Spleen (tissue), 11 donors: ENCODE measurements around the gene FLOT2. TPM values are rescaled to one million over a fixed set of nuclear protein-coding genes. Genes with fewer than 3 reads are reported as not detected.

Experiments
- DNase-seq: peaks from one replicate; pipeline ENCODE4 v3.0.0-alpha.2; 2020
- H3K27ac ChIP-seq, 8 donors: fragments of 200-600 bp; sonication (generic) in 7 of 8; 1 replicate in 4 of 8; 2 replicates in 4 of 8; pipeline versions ENCODE4 v1.5.0 to v1.8.0; 2016 to 2021; ENCODE audit warnings: inconsistent platforms in 4 of 8, mild to moderate bottlenecking in 4 of 8, moderate library complexity in 1 of 8
- H3K27me3 ChIP-seq, 7 donors: fragments of 200-600 bp; sonication (generic) in 6 of 7; replicated peaks in 1 of 7; 1 replicate in 4 of 7; 2 replicates in 3 of 7; pipeline versions ENCODE4 v1.5.0 to v1.8.0; 2016 to 2021; ENCODE audit warnings: inconsistent platforms in 3 of 7, mild to moderate bottlenecking in 1 of 7
- H3K36me3 ChIP-seq, 6 donors: fragments of 200-600 bp; sonication (generic) in 5 of 6; 1 replicate in 4 of 6; 2 replicates in 2 of 6; pipeline versions ENCODE4 v1.5.0 to v1.8.0; 2016 to 2021; ENCODE audit warnings: inconsistent platforms in 2 of 6
- H3K4me1 ChIP-seq, 6 donors: fragments of 200-600 bp; sonication (generic) in 5 of 6; 1 replicate in 3 of 6; 2 replicates in 3 of 6; pipeline versions ENCODE4 v1.5.0 to v1.8.0; 2016 to 2021; ENCODE audit warnings: inconsistent platforms in 3 of 6
- H3K4me3 ChIP-seq, 8 donors: fragments of 200-600 bp; sonication (generic) in 7 of 8; 1 replicate in 4 of 8; 2 replicates in 4 of 8; pipeline versions ENCODE4 v1.5.0 to v1.8.0; 2016 to 2021; ENCODE audit warnings: inconsistent platforms in 4 of 8, mild to moderate bottlenecking in 4 of 8, moderate library complexity in 2 of 8
- H3K9me3 ChIP-seq, 8 donors: fragments of 200-600 bp; sonication (generic) in 7 of 8; 1 replicate in 4 of 8; 2 replicates in 4 of 8; pipeline versions ENCODE4 v1.5.0 to v1.8.0; 2016 to 2021; ENCODE audit warnings: inconsistent platforms in 4 of 8
- POLR2A ChIP-seq, 3 donors: fragments of 450-650 bp; IDR thresholded peaks; one replicate each; pipeline ENCODE4 v1.5.1; 2017; ENCODE audit warnings: antibody characterized with exemption in 3 of 3, mild to moderate bottlenecking in 1 of 3
- POLR2AphosphoS5 ChIP-seq, 3 donors: sonication (generic); formaldehyde crosslinking; IDR thresholded peaks; one replicate each; pipeline ENCODE4 v1.5.1; 2017; ENCODE audit warnings: antibody characterized with exemption in 3 of 3
- WGBS, 5 donors: extraction: QIAGEN DNeasy Blood & Tissue Kit in 3 of 5; methylation state at CpG; one replicate each; pipeline versions ENCODE4 v1.1.5 to v1.1.7; 2013 to 2018; 5-methylcytosine and 5-hydroxymethylcytosine counted together
- intact Hi-C: fragments of 100-400 bp; cut with DNase I; formaldehyde crosslinking; loops from one replicate; pipeline ENCODE4 v1.15.0; 2023; ENCODE audit warnings: low total_unique reads
- polyA plus RNA-seq, 3 donors: library from polyadenylated mRNA; stranded (reverse); fragments of 200-250 nt; gene quantifications; one replicate each; pipeline ENCODE4 v1.2.1, GENCODE V29; 2013
- total RNA-seq, 7 donors: library from RNA; depleted of rRNA in 3 of 7; stranded (reverse); fragments of >200 nt in 3 of 7; fragmentation: NEBNext Ultra II Directional in 4 of 7; extraction: Animal tissue kit (Norgen Biotek cat#: 25700) in 4 of 7; gene quantifications; one replicate each; pipeline versions ENCODE4 v1.1.0 to v1.2.1, GENCODE V29; 2016 to 2021
- TF ChIP-seq, protein P1 (sequence below), 11 experiments: fragments of 200-600 bp in 7 of 11; fragments of 450-650 bp in 4 of 11; sonication (generic) in 4 of 11; IDR thresholded peaks in 8 of 11; conservative IDR thresholded peaks in 3 of 11; 1 replicate in 7 of 11; 2 replicates in 4 of 11; pipeline versions ENCODE4 v1.4.0 to v1.8.0; 2016 to 2021; ENCODE audit warnings: antibody characterized with exemption in 11 of 11, inconsistent platforms in 4 of 11, mild to moderate bottlenecking in 1 of 11
- donor health status: healthy with polysubstance abuse.
- donor health status: DM: no; HTN: no; CAD: no; lungs with moderate emphysema.
- donor health status: DM: no; HTN: no; CAD: no.
- donor health status: Bipolar disorder and iron deficiency.
- donor health status: healthy.
- donor health status: DM: no; HTN: no; CAD: no.
- donor health status: DM: yes; HTN: yes; CAD: no.

The FLOT2 gene
- total and polyA plus RNA-seq, 10 donors, result 80.8 to 259 (median 184) TPM

- peak overlapping the region; percentile 95 to 99 (median 98) for H3K27ac ChIP-seq
- peaks cover 0 to 7% (median 0%) of the 10 kb centered on the region in 6 donors for H3K36me3 ChIP-seq
- TF ChIP-seq POLR2AphosphoS5 (IDR thresholded peaks at IDR 0.05) (no peak), POLR2A (IDR thresholded peaks at IDR 0.05) (no peak)
- TF ChIP-seq, protein P1, sequence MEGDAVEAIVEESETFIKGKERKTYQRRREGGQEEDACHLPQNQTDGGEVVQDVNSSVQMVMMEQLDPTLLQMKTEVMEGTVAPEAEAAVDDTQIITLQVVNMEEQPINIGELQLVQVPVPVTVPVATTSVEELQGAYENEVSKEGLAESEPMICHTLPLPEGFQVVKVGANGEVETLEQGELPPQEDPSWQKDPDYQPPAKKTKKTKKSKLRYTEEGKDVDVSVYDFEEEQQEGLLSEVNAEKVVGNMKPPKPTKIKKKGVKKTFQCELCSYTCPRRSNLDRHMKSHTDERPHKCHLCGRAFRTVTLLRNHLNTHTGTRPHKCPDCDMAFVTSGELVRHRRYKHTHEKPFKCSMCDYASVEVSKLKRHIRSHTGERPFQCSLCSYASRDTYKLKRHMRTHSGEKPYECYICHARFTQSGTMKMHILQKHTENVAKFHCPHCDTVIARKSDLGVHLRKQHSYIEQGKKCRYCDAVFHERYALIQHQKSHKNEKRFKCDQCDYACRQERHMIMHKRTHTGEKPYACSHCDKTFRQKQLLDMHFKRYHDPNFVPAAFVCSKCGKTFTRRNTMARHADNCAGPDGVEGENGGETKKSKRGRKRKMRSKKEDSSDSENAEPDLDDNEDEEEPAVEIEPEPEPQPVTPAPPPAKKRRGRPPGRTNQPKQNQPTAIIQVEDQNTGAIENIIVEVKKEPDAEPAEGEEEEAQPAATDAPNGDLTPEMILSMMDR (IDR thresholded peaks at IDR 0.05 in 8 of 11, conservative IDR thresholded peaks at IDR 0.05 in 3 of 11), result no peak
- no peak for DNase-seq
- H3K4me1 ChIP-seq, result peaks cover 57 to 89% (median 78%) of the 10 kb centered on the region in 6 donors
- H3K9me3 ChIP-seq, result no peaks in the 10 kb centered on the region
- intact Hi-C loops, result no loop called here
- WGBS, 5 donors, result 18 to 36% (median 23%) methylated on average over 14 to 23 of the region's 23 CpGs
- H3K4me3 ChIP-seq, result peak overlapping the region; percentile 81 to 97 (median 90)
- H3K27me3 ChIP-seq, result no peaks in the 10 kb centered on the region
Measured at GRCh38 chr17:28897769-28898526, 415 bp upstream of the FLOT2 start.

- TF ChIP-seq, protein P1 (IDR thresholded peaks at IDR 0.05 in 8 of 11, conservative IDR thresholded peaks at IDR 0.05 in 3 of 11), result no peak
- DNase-seq, result no peak
- Histone ChIP-seq H3K27me3 (no peaks in the 10 kb centered on the region), H3K4me3 (peak overlapping the region; percentile 81 to 97 (median 90)), H3K4me1 (peaks cover 66 to 94% (median 85%) of the 10 kb centered on the region in 6 donors), H3K36me3 (peaks cover 0 to 12% (median 0%) of the 10 kb centered on the region in 6 donors), H3K9me3 (no peaks in the 10 kb centered on the region), H3K27ac (peak overlapping the region; percentile 95 to 99 (median 98))
- intact Hi-C loops, result no loop called here
- WGBS, 5 donors, result 2 to 6% (median 2%) methylated on average over 5 of the region's 5 CpGs
Measured at GRCh38 chr17:28896491-28896883, 1.0 kb downstream of the FLOT2 start.

GRCh38 chr17:28895794-28896447, 1.6 kb downstream of the FLOT2 start:
- intact Hi-C loops, result no loop called here
- H3K27me3 ChIP-seq, result no peaks in the 10 kb centered on the region
- peaks cover 0 to 16% (median 2%) of the 10 kb centered on the region in 6 donors for H3K36me3 ChIP-seq
- 36 to 62% (median 45%) methylated on average over 3 of the region's 3 CpGs for WGBS, 5 donors
- H3K9me3 ChIP-seq, result no peaks in the 10 kb centered on the region
- peak overlapping the region; percentile 95 to 99 (median 98) for H3K27ac ChIP-seq
- TF ChIP-seq POLR2A (IDR thresholded peaks at IDR 0.05), result no peak
- TF ChIP-seq, protein P1 (IDR thresholded peaks at IDR 0.05 in 8 of 11, conservative IDR thresholded peaks at IDR 0.05 in 3 of 11), result no peak
- no peak for TF ChIP-seq POLR2AphosphoS5 (IDR thresholded peaks at IDR 0.05)
- peak; percentile 77 for DNase-seq
- H3K4me1 ChIP-seq, result peaks cover 62 to 94% (median 85%) of the 10 kb centered on the region in 6 donors
- peak overlapping the region; percentile 81 to 97 (median 90) for H3K4me3 ChIP-seq
